IMR-90 (cell line): ENCODE data around the gene ASB1. TPM values are rescaled to one million over a fixed set of nuclear protein-coding genes. Genes with fewer than 3 reads are reported as not detected.

Experiments
- ATAC-seq: fragments of 200-7000 bp; cut with Tn5 transposase; 2 replicates; pipeline ENCODE4 v1.9.1; 2020; ENCODE audit warnings: low read depth, mild to moderate bottlenecking, moderate library complexity
- BruUV-seq: library from RNA; stranded (reverse); fragments of 400-500 nt; replicated peaks from 2 replicates; lab custom pipeline; 2021; lab: Mats Ljungman, UMichigan
- CTCF ChIA-PET: fragments of 300-600 bp; formaldehyde crosslinking; extraction: SDS; loops from one replicate; lab custom pipeline; 2021; ENCODE audit warnings: antibody characterized with exemption; lab: Yijun Ruan, JAX
- POLR2A ChIA-PET: fragments of 300-600 bp; sonication (Branson Sonifier 250); formaldehyde crosslinking; loops from one replicate; lab custom pipeline; 2022; ENCODE audit warnings: antibody characterized with exemption; ENCODE audit not compliant: unreplicated experiment; lab: Charles Lee
- DNase-seq: peaks from one replicate; pipeline ENCODE4 v3.0.0; 2013
- H2AFZ ChIP-seq: replicated peaks from 2 replicates; pipeline ENCODE3; 2013; ENCODE audit warnings: low read length, mild to moderate bottlenecking; ENCODE audit not compliant: poor library complexity
- H2AK5ac ChIP-seq: 2 replicates; pipeline ENCODE4 v1.6.1; 2013; ENCODE audit warnings: low read depth, low read length, inconsistent platforms
- H2AK9ac ChIP-seq: replicated peaks from 2 replicates; pipeline ENCODE3; 2013; ENCODE audit warnings: mild to moderate bottlenecking, low read depth, low read length, moderate library complexity; ENCODE audit not compliant: poor library complexity
- H2BK120ac ChIP-seq: 2 replicates; pipeline ENCODE4 v1.6.1; 2013; ENCODE audit warnings: low read depth, low read length, inconsistent platforms
- H2BK15ac ChIP-seq: 3 replicates; pipeline ENCODE4 v1.6.1; 2013; ENCODE audit warnings: low read depth, low read length, inconsistent platforms
- H2BK20ac ChIP-seq: 2 replicates; pipeline ENCODE4 v1.6.1; 2013; ENCODE audit warnings: low read depth, mild to moderate bottlenecking, inconsistent platforms, low read length, moderate library complexity
- H2BK5ac ChIP-seq: 2 replicates; pipeline ENCODE4 v1.6.1; 2013; ENCODE audit warnings: mild to moderate bottlenecking, low read depth, low read length, inconsistent platforms; ENCODE audit not compliant: poor library complexity, severe bottlenecking
- H3K14ac ChIP-seq: replicated peaks from 2 replicates; pipeline ENCODE4 v1.6.1; 2013; ENCODE audit warnings: low read depth, low read length, inconsistent platforms
- H3K18ac ChIP-seq: 2 replicates; pipeline ENCODE4 v1.6.1; 2013; ENCODE audit warnings: low read depth, low read length, control low read depth
- H3K23ac ChIP-seq: 2 replicates; pipeline ENCODE4 v1.6.1; 2013; ENCODE audit warnings: low read depth, low read length, inconsistent platforms
- H3K27ac ChIP-seq: 2 replicates; pipeline ENCODE4 v1.5.1; 2013; ENCODE audit warnings: mild to moderate bottlenecking, control low read depth, low read length; ENCODE audit not compliant: insufficient read depth
- H3K27me3 ChIP-seq: 2 replicates; pipeline ENCODE4 v1.6.1; 2013; ENCODE audit warnings: low read length; ENCODE audit not compliant: control insufficient read depth, insufficient read depth
- H3K36me3 ChIP-seq: 2 replicates; pipeline ENCODE4 v1.6.1; 2013; ENCODE audit warnings: low read length, mixed read lengths; ENCODE audit not compliant: control insufficient read depth, insufficient read depth
- H3K4ac ChIP-seq: 2 replicates; pipeline ENCODE4 v1.6.1; 2013; ENCODE audit warnings: low read depth, low read length, inconsistent platforms
- H3K4me1 ChIP-seq: 2 replicates; pipeline ENCODE4 v1.6.1; 2013; ENCODE audit warnings: low read length, mixed read lengths; ENCODE audit not compliant: control insufficient read depth, insufficient read depth
- H3K4me2 ChIP-seq: 2 replicates; pipeline ENCODE4 v1.6.1; 2013; ENCODE audit warnings: low read depth, mild to moderate bottlenecking, control low read depth, low read length, moderate library complexity
- H3K4me3 ChIP-seq: 2 replicates; pipeline ENCODE4 v1.5.1; 2013; ENCODE audit warnings: low read depth, mild to moderate bottlenecking, control low read depth, low read length, moderate library complexity; ENCODE audit not compliant: insufficient read depth
- H3K56ac ChIP-seq: 2 replicates; pipeline ENCODE4 v1.6.1; 2013; ENCODE audit warnings: low read length, inconsistent platforms; ENCODE audit not compliant: insufficient read depth; ENCODE audit errors: extremely low read depth
- H3K79me1 ChIP-seq, 2 experiments: 2 replicates each; pipeline ENCODE4 v1.6.1; 2013; ENCODE audit warnings: low read length in 2 of 2, inconsistent platforms in 1 of 2, low read depth in 1 of 2
- H3K9ac ChIP-seq: 2 replicates; pipeline ENCODE4 v1.6.1; 2013; ENCODE audit warnings: low read depth, low read length, control low read depth
- H3K9me1 ChIP-seq: 2 replicates; pipeline ENCODE4 v1.6.1; 2013; ENCODE audit warnings: low read length, inconsistent platforms; ENCODE audit not compliant: insufficient read depth
- H3K9me3 ChIP-seq: 2 replicates; pipeline ENCODE4 v1.6.1; 2013; ENCODE audit warnings: low read length; ENCODE audit not compliant: control insufficient read depth, insufficient read depth
- H4K20me1 ChIP-seq: 2 replicates; pipeline ENCODE4 v1.6.1; 2013; ENCODE audit warnings: low read length, inconsistent platforms; ENCODE audit not compliant: insufficient read depth
- H4K5ac ChIP-seq: 2 replicates; pipeline ENCODE4 v1.6.1; 2013; ENCODE audit warnings: mild to moderate bottlenecking, low read depth, low read length, control low read depth
- H4K8ac ChIP-seq, 2 experiments: 2 replicates each; pipeline ENCODE4 v1.6.1; 2013; ENCODE audit warnings: low read depth in 2 of 2, low read length in 2 of 2, control low read depth in 1 of 2, inconsistent platforms in 1 of 2
- H4K91ac ChIP-seq: 2 replicates; pipeline ENCODE4 v1.6.1; 2013; ENCODE audit warnings: low read depth, low read length, inconsistent platforms; ENCODE audit not compliant: insufficient read depth
- BHLHE40 ChIP-seq: fragments of 150-350 bp; IDR thresholded peaks from 2 replicates; pipeline ENCODE4 v1.6.1; 2016; ENCODE audit warnings: mild to moderate bottlenecking, low read depth, low read length
- CEBPB ChIP-seq: IDR thresholded peaks from 2 replicates; pipeline ENCODE4 v1.6.1; 2012; ENCODE audit warnings: low read depth, low read length, improper control_type of control experiment
- CHD1 ChIP-seq: IDR thresholded peaks from 2 replicates; pipeline ENCODE4 v1.6.1; 2012; ENCODE audit warnings: low read depth, low read length, improper control_type of control experiment
- ELK1 ChIP-seq: fragments of 150-350 bp; IDR thresholded peaks from 2 replicates; pipeline ENCODE4 v1.6.1; 2016; ENCODE audit warnings: low read depth, mild to moderate bottlenecking, low read length, moderate library complexity, borderline replicate concordance
- FOS ChIP-seq: fragments of 150-350 bp; IDR thresholded peaks from 2 replicates; pipeline ENCODE4 v1.6.1; 2016; ENCODE audit warnings: low read depth, low read length
- MAFK ChIP-seq: IDR thresholded peaks from 2 replicates; pipeline ENCODE4 v1.6.1; 2012; ENCODE audit warnings: low read depth, low read length, improper control_type of control experiment
- MAZ ChIP-seq: IDR thresholded peaks from 2 replicates; pipeline ENCODE4 v1.6.1; 2012; ENCODE audit warnings: low read depth, mild to moderate bottlenecking, low read length, improper control_type of control experiment, moderate library complexity, borderline replicate concordance
- MXI1 ChIP-seq: IDR thresholded peaks from 2 replicates; pipeline ENCODE4 v1.6.1; 2012; ENCODE audit warnings: low read depth, mild to moderate bottlenecking, low read length, moderate library complexity, borderline replicate concordance
- NFE2L2 ChIP-seq: fragments of 150-350 bp; IDR thresholded peaks from 2 replicates; pipeline ENCODE4 v1.6.1; 2016; ENCODE audit warnings: low read depth, mild to moderate bottlenecking, low read length
- POLR2A ChIP-seq: IDR thresholded peaks from 2 replicates; pipeline ENCODE4 v1.6.1; 2012; ENCODE audit warnings: mild to moderate bottlenecking, low read depth, low read length
- RAD21 ChIP-seq: IDR thresholded peaks from 2 replicates; pipeline ENCODE4 v1.6.1; 2012; ENCODE audit warnings: low read length, improper control_type of control experiment
- RCOR1 ChIP-seq: IDR thresholded peaks from 2 replicates; pipeline ENCODE4 v1.6.1; 2012; ENCODE audit warnings: mild to moderate bottlenecking, low read length, improper control_type of control experiment; ENCODE audit not compliant: insufficient replicate concordance
- RFX5 ChIP-seq: IDR thresholded peaks from 2 replicates; pipeline ENCODE4 v1.8.0; 2012; ENCODE audit warnings: low read depth, mild to moderate bottlenecking, low read length, moderate library complexity
- SMC3 ChIP-seq: fragments of 150-350 bp; IDR thresholded peaks from 2 replicates; pipeline ENCODE4 v1.6.1; 2016; ENCODE audit warnings: low read depth, mild to moderate bottlenecking, antibody characterized with exemption, low read length, moderate library complexity
- USF2 ChIP-seq: fragments of 150-350 bp; IDR thresholded peaks from 2 replicates; pipeline ENCODE4 v1.6.1; 2017; ENCODE audit warnings: mild to moderate bottlenecking, antibody characterized with exemption, low read length, low read depth
- WGBS, 2 experiments: methylation state at CpG; one replicate each; pipeline versions ENCODE4 v1.1.5 to v1.1.7; 2013; ENCODE audit warnings: missing lambda C conversion rate in 2 of 2; ENCODE audit not compliant: insufficient read length in 1 of 2; ENCODE audit errors: extremely low coverage in 2 of 2; 5-methylcytosine and 5-hydroxymethylcytosine counted together
- dilution Hi-C: fragments of 300-500 bp; cut with HindIII; formaldehyde crosslinking; loops from one replicate; pipeline ENCODE4 v1.14.3; 2018; ENCODE audit warnings: low sequenced_read_pairs; ENCODE audit not compliant: unreplicated experiment
- in situ Hi-C: fragments of 300-500 bp; cut with MboI; formaldehyde crosslinking; loops from 3 replicates; pipeline ENCODE4 v1.14.3; 2019; ENCODE audit warnings: low sequenced_read_pairs, inconsistent platforms, mixed read lengths
- intact Hi-C: fragments of 100-400 bp; cut with micrococcal nuclease; formaldehyde crosslinking; loops from 2 replicates; pipeline ENCODE4 v1.10.0; 2022
- polyA plus RNA-seq, 3 experiments: library from polyadenylated mRNA; depleted of rRNA; stranded (reverse); fragments of >200 nt; gene quantifications; 2 replicates each; pipeline ENCODE4 v1.2.3, GENCODE V29; 2012; ENCODE audit warnings: low replicate concordance in 1 of 3
- total RNA-seq: library from RNA; depleted of rRNA; stranded (reverse); fragments of >200 nt; gene quantifications from 2 replicates; pipeline ENCODE4 v1.2.3, GENCODE V29; 2012
- TF ChIP-seq, protein P1 (sequence below): conservative IDR thresholded peaks from 2 replicates; pipeline ENCODE4 v1.5.1; 2012; ENCODE audit warnings: mild to moderate bottlenecking, low read depth, low read length, improper control_type of control experiment

ASB1 gene
- total and polyA plus RNA-seq, 2 of the 4 experiments (the other 2 are of a cell fraction), result 23.5 to 37.3 TPM

DNA sequence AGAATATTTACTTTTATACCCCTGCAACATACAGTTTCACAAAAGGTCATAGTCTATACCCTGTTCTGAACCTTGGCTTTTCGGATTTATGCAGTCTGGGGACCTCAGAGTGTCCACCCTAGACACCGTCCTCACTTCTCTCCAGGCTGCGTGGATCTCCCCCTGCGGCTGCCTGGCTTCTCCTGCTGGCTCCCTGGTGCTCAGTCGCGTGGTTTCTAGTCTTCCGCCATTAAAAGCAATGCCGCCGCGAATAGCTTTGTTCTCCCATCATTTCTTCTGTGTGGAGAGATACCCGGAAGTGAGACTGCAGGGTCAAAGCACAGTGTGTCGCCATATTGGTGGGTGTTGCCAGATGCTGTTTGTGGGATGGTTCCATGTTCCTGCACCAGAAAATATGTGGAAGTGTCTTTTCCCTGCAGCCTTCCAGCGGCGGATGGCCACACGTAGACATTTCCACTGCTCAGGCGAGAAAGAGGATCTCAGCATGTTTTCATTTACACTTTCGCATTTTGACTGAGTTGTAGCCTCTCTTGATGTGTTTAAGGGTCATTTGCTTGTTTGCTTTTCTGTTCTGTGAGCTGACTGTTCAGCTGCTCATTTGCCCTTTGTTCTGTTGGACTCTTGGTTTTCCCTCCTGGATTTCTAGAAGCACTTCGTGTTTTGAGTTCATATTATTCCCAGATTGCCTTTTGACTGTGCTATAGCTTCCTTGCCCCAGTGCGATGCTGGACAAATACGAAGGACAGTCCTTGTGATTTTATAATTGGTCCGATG lies 22.9 kb upstream of the ASB1 start:
- Histone ChIP-seq H3K9me1 (peaks cover 7% of the 10 kb centered on the region; the same call in 1 of the 2 replicates), H2AK9ac (no peak overlapping the region), H2AFZ (no peak overlapping the region), H3K4ac (no peak overlapping the region), H4K5ac (no peak overlapping the region), H3K27ac (no peak overlapping the region), H3K4me1 (no peaks in the 10 kb centered on the region), H3K36me3 (peaks cover 8% of the 10 kb centered on the region; the same call in 1 of the 2 replicates), H4K8ac (no peak overlapping the region), H3K27me3 (no peaks in the 10 kb centered on the region), H2BK15ac (no peak overlapping the region), H3K4me3 (no peak overlapping the region), H3K9ac (no peak overlapping the region), H2BK20ac (no peak overlapping the region), H2AK5ac (no peak overlapping the region), H4K20me1 (no peaks in the 10 kb centered on the region), H2BK120ac (no peak overlapping the region), H3K79me1 (no peaks in the 10 kb centered on the region), H2BK5ac (no peak overlapping the region), H3K4me2 (no peak overlapping the region), H3K18ac (no peak overlapping the region), H4K91ac (no peak overlapping the region), H3K23ac (no peak overlapping the region), H3K9me3 (no peaks in the 10 kb centered on the region), H3K56ac (no peak overlapping the region), H3K14ac (no peak overlapping the region)
- WGBS, 2 experiments, result 100% methylated on average over 1 of the region's 21 CpGs; no CpG with 5 or more reads in 1 of the 2 experiments
- ATAC-seq (no peak), DNase-seq (no peak)
- no peak for TF ChIP-seq RFX5
- TF ChIP-seq FOS, result no peak
- no peak for TF ChIP-seq CHD1
- no peak for TF ChIP-seq RAD21
- TF ChIP-seq BHLHE40, result no peak
- TF ChIP-seq, protein P1, sequence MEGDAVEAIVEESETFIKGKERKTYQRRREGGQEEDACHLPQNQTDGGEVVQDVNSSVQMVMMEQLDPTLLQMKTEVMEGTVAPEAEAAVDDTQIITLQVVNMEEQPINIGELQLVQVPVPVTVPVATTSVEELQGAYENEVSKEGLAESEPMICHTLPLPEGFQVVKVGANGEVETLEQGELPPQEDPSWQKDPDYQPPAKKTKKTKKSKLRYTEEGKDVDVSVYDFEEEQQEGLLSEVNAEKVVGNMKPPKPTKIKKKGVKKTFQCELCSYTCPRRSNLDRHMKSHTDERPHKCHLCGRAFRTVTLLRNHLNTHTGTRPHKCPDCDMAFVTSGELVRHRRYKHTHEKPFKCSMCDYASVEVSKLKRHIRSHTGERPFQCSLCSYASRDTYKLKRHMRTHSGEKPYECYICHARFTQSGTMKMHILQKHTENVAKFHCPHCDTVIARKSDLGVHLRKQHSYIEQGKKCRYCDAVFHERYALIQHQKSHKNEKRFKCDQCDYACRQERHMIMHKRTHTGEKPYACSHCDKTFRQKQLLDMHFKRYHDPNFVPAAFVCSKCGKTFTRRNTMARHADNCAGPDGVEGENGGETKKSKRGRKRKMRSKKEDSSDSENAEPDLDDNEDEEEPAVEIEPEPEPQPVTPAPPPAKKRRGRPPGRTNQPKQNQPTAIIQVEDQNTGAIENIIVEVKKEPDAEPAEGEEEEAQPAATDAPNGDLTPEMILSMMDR, result no peak
- no peak for TF ChIP-seq MAZ
- TF ChIP-seq MAFK, result no peak
- TF ChIP-seq NFE2L2, result no peak
- TF ChIP-seq POLR2A, result no peak
- TF ChIP-seq ELK1, result no peak
- TF ChIP-seq SMC3, result no peak
- TF ChIP-seq USF2, result no peak
- no peak for TF ChIP-seq CEBPB
- TF ChIP-seq RCOR1, result no peak
- TF ChIP-seq MXI1, result no peak
- ChIA-PET CTCF (no interaction called here), POLR2A (no interaction called here)
- dilution Hi-C loops, result no loop called here
- intact Hi-C loops, result no loop called here
- in situ Hi-C loops, result no loop called here
- BruUV-seq, result no TSS peak
